GM18870 (cell line): ENCODE measurements around the gene ROBO1.

Source experiments
- ATAC-seq: cut with Tn5 transposase; IDR thresholded peaks from one replicate; pipeline ENCODE4 v1.9.1; 2021; ENCODE audit warnings: moderate library complexity; ENCODE audit not compliant: unreplicated experiment

Gene ROBO1

DNA sequence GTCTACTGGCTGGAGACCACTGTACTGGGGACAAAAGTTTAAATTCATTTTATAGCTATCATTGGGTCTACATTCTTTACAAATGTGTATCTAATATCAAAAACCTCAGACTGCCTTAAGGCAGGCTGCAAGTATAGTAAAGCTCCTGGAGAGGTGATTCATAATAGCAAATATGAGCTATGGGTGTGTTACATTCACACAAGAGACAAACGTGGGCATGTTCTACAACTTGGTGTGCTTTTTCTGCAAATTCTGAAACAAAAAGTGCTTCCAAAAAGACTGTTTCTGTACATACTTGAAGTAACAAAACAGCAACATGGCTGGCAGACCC, 1101.4 kb downstream of the ROBO1 start:
- ATAC-seq: no peak

DNA sequence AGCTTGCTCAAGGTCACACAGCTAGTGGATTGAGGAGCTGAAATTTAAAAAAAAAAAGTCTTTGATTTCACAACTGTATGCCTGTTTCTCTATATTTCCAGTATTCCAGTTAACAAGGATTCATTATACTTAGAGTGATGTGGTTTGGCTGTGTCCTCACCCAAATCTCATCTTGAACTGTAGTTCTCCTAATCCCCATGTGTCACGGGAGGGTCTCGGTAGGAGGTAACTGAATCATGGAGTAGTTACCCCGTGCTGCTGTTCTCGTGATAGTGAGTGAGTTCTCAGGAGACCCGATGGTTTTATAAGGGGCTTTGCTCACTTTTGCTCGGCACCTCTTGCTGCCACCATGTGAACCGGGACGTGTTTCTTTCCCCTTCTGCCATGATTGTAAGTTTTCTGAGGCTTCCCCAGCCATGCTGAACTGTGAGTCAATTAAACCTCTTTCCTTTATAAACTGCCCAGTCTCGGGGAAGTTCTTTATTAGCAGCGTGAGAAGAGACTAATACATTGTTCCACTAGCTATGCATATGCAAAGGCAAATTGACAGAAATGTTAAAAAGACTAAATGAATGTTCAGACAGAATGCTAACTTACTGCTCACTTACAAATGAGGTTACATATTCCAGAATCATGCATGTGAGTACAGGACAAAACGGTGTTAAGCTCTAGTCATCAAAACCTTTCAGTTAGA, 1101.9 kb downstream of the ROBO1 start:
- no peak for ATAC-seq

DNA sequence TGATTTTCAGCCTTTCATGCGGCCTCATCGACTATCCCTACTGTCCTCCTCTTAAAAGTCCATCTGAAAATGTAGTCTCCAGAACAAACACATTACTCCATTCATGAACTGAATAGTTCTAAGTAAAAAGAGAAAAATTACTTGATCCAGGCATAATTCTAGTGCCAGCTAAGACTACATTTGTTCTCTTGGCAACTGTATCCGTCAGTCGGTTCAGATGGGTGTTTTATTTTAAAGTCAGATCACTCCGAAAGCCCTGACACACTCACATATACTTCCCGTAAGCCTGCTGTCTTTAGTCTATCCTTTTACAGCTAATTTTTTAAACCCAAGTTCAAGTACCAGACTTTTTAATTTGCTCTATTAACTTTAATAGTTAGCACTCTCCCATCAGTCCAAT, 1102.7 kb downstream of the ROBO1 start:
- ATAC-seq: no peak

DNA sequence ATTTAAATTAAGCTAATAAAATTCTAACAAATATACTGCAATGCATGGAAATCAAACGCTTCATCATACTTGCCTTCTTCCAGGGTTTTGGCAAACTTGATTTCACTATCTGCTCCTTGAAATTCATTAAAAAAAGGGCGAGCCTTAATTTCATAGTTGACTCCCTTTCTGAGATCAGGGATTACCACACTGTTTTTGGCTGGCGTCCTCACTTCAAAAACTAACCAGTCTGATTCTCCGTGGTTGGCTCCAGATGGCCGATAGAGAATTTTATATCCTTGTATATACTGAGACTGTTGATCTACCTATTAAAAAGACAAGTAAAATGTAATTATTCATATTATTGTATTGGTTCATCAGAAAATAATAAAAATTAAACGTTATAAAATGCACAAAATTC, 1106.8 kb downstream of the ROBO1 start:
- no peak for ATAC-seq

DNA sequence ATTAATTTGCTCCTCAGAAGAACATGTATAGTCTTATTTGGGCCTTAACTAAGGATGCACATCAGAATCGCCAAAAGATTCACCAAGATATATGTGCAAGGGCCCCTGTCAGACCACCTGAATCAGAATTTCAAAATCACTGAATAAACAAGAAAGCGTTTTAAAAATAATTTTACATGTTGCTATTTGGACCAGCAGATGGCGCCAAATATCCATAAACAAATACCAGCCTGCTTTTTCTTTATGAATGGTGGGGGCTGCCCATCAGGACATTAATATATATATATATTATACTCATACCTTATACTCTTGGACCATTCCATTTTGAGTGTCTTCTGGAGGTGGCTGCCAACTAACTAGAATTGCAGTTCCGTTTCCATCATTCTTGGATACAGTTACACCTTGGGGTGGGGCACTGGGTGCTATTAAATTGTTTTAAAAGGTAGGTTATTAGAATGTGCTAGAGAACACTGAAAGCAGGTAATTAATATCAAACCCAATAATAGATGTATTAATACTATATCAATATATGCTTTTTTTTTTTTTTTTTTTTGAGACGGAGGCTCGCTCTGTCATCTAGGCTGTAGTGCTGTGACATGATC, 1108.3 kb downstream of the ROBO1 start:
- ATAC-seq: no peak

DNA sequence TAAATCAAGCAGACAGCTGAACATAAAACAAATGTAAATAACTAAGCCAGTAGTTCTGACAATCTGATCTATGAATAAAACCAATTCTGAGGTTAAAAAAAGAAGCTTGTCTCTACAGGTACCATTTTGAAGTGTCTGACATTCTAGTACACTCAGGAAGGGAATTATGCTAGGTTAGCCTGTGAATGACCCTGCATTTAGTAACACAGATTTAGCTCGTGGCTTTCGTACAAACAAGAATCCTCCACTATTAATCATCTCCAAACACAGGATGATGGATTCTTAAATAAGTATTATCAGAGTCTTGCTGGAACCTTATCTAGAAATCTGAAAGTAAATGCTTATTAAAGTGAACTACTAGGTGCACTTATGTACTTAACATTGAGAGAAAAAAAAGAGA, 1120.1 kb downstream of the ROBO1 start:
- no peak for ATAC-seq

DNA sequence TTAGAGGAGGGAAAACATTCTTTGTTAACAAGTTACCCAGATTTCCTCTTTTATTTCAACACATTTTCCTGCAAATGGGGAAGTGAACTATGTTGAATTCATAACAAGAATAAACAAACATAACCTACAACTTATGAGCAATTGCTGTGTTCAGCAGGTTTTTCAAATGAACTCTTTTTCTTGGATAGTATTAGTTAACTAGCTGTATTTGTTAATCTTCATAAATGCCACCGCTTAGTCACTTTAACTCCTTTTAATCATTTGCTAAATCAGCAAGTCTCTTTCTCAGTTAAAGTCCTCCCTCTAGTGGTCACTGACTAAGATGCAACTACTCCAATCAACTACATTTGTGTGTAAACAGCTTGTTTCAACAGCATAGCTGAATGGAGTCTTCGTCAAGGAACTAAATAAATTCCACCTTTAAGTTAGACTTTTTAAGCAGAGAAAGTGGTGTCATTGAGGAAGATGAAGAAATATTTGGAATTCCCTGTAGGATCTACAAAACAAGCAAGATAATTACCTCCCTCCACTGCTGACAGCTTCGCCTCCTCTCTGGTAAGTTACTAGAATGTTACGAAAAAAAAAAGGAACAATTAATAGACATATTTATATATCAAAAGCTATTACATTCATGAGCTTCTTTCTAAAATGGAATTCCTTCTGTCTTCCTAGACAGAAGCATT, 1122.0 kb downstream of the ROBO1 start:
- ATAC-seq: peak; percentile 87

DNA sequence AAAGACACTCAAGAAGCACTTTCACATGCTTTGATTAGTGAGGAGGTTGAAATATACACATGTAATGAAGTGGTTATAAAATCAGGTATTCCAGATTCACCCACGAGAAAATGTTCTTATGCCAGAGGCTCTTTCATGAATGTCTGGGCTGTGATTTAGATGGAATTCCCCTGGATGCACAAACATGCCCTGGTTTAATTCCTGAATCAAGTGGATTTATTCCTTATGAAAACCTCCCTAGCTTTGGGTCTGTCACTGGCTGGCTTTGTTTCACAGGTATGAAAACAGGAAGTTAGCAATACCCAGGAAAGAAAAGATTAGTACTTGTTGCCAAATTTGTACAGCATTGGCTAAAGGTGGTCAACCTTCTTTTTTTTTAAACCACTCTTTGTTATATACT, 1123.0 kb downstream of the ROBO1 start:
- ATAC-seq: no peak

DNA sequence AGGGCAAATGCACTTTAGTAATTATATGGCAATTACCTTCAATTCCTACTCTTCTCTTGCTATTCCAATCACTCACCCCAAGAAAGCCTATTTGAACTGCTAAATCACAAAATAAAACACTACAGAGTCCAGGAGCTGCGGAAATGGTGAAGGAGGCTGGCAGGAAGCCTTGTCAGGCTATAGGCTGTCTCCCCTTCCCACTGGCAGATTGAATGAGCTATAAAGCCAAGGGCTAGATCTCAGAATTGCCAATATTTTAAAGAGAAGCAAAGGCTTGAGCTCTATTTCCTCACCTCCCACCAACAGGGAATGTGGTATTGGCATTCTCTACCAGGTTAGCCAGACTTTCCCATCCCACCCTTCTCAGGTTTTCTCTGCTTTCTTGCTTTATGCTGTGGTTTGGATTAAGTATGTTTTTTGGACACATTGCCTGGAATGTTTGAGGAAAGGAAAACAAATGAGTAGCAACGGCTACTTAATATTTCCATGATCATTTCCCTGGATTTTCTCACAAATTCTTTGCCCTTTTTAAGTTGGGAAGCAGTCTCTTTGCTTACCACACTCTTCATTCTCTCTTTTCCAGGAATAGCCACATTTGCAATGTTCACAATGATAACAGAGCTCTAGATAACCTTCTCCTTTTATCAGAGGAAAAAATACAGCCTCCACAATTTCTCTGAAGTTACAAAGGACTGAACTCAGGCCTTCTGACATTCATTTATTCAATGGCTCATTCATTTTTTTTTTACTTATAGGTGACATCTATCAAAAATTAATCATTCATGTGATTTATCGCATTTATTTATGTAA, 1125.4 kb downstream of the ROBO1 start:
- no peak for ATAC-seq

DNA sequence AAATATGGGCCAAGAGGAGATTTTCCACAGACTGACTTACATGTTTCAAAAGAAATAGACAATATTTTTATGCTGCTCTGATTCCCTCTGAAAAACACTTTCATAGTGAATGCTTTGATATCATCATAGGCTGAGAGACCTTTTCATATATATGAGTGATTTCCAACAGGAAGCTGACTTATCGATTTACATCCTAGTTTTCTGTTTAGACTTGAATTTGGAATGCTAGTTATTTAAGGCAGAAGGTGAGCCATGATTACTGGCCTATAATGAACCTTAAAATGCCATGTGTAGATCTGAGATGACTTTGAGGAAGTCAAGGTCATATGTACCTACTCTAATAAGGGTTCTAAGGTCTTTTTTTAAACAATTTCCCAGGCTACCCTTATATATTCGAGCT, 1126.1 kb downstream of the ROBO1 start:
- ATAC-seq: no peak

DNA sequence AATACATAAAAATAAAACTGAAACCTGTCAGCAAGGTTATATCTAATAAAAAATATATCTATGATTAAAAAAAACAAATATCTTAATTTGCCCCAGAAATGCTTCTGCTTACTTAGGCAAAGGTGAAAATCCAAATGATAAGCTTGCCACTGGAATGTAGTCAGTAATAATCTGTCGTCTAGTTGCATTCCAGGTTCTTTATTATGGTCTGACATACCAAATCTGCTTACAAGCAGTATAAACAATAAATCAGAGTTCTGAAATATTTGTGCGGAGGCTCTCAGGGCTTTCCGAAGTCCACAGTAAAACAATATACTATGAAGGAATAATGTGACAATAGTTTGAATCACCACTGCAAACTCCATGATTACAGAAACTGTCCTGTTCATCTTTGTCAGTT, 1133.5 kb downstream of the ROBO1 start:
- ATAC-seq: no peak

DNA sequence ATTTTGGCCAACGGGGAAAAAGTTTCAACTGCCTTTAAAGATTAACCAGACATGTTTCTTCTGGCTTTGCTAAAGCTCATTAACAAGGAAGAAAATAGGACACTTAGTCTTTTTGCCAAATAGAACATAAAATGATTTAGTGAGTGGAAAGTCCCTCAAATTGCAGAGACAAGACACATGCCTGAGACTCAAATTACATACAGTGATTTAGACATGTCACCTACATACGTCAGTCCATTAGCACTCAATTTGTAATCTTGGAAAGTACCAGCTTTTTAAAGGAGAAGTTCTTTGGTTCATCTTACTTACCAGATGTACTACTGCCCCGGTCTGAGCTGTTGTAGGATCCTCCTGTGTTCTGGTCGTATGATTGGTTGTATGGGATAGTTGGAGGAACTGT, 1134.2 kb downstream of the ROBO1 start:
- ATAC-seq: no peak

DNA sequence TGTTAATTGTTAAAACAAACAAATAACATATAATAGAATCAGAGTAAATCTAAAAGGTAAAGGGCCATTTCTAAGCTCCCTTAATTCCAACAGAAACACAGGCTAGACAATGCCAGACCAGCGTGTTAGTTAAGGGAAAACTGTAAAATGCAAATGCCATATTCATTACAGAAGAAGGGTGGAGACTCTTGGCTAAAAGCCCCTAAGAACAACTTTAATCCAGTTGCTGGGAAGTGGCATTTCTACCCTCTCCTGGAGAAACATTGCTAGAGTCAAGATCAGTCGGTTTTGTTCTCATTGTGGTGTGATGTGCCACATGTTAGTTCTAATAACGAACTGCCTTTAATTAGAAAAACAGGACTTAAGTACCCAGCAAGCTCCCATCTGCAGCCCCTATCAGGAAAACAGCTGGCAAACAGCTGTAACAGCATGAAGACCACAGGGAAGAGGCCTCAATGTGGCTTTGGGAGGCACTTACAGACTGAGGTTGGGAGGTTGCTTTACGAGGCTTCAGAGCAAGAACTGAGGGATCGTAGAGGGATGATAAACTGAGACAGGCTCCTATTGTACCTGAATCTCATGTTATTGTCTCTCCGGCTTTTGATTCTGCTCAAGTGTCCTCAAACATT, 1134.8 kb downstream of the ROBO1 start:
- no peak for ATAC-seq

DNA sequence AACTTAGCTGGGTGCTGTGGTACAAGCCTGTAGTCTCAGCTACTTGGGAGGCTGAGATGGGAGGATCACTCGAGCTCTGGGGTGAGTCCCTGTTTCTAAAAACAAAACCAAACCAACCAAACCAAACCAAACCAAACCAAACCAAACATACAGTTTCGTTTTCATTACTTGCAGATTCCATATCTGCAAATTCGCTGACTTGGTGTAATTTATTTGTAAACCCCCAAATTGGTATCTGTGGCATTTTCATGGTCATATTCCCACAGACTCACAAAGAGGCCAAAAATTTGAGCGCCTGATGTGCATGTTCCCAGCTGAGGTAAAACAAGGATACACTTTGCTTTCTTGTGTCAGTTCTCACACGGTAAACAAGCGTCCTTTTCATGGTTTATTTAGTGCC, 1138.3 kb downstream of the ROBO1 start:
- ATAC-seq: no peak

DNA sequence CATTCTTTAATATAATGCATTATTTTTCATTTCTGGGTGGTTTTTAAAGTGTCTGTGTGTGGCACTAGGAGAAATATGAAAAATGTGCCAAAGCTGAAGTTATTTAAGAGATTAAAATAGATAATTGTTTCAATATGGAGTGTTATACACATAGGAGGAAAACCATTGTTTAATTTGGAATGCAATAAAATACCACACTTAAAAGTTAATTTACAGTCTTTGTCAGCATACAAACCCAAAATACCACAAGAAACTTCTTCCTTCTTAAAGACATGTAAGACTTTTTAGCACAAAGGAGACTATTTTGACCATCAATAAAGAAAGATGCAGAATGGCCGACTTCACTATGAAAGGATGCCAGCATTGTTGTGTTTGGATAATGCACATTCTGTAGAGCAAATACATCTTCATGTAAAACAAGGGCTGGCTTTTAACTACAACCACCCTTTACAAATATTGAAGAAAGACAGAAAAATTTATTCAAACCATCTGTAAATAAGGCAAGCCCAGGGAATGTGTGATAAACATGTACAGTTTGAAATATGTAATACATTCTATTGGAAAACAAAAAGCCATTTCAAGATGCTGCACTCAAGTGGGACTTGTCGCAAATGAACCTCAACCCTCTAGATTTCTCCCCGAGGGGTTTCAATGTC, 1146.6 kb downstream of the ROBO1 start:
- ATAC-seq: no peak

DNA sequence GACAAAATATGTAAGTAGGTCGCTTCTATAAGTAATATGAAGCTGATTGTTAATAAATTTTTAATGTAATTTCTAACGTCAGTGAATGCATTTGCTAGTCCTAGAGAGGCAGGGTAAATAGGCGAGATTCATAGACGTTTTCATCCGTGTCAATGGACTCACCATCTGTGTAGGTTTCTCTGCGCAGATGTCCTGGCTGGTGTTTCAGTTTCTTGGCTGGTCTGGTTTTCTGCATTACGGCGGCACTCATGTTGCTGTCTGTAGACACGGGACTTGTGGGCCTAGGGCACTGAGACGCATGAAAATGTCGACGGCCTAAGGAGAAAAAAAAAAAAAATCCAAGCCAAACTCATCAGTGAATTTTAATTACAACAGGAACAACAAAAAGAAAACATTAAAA, 1153.3 kb downstream of the ROBO1 start:
- ATAC-seq: no peak

DNA sequence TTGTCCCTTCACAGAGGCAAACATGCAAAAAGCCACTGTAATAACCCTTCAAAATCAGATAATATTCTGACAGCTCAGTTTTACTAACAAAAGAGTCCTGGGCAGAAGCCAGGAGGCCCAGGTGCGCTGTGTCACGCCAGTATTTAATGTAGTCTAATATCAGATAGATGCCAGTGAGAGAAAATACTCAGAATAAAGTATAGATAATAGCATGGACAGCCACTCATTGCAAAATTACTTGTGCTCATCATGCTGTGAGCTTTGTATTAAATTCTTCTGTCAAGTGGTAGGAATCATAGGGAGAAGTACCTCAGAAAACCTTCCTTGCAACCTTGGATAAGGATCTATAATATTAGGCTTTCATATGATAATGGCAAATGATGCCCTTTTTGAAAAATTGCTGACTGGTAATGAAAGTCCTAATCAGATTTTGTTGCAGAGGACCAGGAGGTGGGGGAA, 1154.3 kb downstream of the ROBO1 start:
- ATAC-seq: no peak

DNA sequence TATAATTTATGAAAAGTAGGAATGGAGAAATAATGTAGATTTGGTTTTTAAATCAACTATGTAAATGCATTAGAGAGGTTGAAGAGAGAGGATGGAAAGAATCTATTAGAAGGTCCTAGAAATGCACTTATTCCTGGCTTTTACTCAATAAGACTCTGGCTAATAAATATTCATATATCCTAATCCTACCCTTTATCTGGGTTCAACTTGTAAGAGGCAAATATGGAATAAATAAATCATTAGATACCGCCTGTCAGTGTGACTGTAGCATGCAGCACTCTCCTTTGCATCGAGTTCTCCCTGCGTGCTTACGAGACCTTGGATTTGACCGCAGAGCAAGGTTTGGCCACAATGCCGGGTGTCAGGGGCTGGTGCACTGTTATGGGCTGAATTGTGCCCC, 1156.5 kb downstream of the ROBO1 start:
- no peak for ATAC-seq

DNA sequence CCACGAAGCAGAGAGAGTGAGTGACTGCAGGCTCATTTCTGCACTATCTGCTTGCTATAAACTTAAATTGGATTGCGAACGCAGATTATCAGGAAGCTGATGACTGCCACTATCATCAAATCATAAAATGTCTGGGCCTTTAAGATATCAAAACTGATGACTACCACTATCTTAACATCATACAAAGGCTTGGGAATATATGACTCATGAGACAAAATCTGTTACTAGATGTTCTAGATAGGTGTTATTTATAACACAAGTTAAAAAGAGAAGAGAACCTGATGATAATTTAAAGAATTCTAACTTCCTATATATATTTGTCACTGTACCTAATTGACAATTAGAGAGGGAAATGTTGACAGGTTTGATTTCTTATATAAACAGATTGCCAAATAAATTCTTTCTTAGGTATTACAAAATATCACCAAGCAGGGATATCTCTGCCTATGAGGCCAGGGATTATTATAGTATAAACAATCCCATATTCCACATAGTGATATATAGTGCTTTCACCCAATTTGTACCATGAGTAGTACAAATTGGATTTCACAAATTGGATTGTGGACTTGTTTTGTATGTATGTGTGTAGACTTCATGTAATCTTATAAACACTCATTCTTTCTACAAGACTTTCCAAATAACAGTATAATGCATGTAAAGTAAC, 1157.2 kb downstream of the ROBO1 start:
- ATAC-seq: no peak

DNA sequence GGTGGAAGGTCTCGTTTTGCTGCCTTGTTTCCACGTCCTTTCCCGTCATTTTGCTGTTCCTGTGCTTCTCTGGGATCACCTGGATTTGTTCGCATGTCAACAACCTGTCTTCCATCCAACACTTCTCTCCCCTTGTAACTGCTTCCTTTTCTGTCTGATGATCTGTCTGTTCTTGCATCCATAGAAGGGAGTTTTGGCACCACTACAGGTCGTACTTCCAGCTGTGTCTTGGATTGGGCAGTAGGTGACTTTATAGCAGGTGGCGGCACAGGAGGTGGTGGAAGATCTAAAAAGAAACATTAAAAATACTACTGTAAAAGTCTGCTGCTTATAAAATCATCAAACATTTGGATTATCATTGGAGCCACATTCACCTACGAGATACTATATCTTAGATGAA, 1161.0 kb downstream of the ROBO1 start:
- no peak for ATAC-seq
